ENCODE measurements around the gene USH2A.
"Not testable (repeated sequence)": the region's sequence is repeated elsewhere in the genome, so short reads cannot be mapped to it uniquely, and the experiment has no call there.

The USH2A gene

DNA sequence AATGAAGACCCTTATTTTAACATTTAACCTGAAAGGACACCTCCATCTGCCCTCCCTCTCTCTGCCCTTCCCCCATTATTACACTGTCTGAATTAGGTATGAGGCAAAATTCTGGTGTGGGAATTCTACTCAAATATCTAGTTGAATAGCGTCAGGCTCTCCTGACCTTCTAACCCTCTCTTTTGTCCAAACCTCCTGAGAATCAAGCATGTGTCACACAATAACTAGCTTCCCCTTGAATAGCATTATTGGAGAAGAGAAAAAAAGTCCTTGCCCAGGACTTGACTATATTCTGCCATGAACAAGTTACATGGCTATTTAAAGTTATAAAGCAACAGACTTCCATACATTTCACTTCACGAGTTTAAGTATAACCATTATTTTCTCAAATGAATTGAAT lies 35.5 kb downstream of the USH2A start:
- no peak for DNase-seq

DNA sequence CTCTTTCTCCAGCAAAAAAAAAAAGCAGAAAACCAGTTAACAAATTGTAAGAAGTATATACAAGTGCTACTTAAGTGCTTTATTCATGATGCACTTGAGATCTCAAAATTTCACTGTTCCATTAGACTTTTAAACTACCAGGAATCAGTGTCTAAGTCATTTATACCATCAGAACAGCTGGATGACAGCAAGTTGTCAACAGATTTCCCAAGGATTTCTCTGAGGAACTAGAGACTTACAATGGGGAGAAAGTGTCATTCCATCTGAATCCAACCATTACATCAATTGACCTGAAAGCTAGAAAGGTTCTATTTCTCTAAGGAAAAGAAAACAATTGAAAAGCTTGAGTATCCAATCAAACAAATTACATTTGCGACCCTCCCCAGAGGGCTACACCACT lies 43.8 kb downstream of the USH2A start:
- DNase-seq: no peak

DNA sequence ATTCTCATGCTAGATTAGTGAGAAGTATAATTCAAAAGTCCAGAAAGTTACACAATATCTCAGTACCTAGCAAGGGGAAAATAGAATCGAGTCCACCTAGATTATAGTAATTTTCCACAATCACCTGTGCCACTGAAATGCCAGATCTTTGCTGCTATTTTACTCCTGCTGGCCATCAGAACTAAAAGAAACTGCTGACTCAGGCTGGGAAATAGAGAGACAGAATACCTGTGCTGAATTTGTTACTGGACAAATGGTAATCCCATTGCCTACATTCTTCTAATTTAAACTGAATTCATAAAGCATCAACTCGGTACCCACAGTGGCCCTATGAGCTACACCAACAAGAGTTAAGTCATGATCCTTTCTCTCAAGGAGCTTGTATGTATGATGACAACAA lies 55.0 kb downstream of the USH2A start:
- DNase-seq: no peak

DNA sequence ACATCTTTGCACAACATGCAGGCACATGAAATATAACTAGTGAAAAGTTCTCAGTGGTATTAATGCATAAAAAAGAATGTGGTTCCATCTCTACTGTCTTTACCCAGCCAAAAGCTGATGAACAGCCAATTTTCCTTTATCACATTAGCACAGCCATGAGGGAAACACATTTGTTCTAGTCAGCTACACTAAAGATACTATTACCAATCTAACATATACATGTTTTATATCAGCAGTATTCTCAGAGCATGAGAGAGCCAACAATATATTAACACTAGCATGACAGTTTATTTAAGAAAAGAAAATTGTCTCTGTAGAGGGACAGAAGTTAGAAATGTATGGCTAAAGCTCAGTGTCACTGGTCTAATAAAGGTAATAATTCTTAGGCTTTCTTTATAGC lies 56.3 kb downstream of the USH2A start:
- DNase-seq: no peak

DNA sequence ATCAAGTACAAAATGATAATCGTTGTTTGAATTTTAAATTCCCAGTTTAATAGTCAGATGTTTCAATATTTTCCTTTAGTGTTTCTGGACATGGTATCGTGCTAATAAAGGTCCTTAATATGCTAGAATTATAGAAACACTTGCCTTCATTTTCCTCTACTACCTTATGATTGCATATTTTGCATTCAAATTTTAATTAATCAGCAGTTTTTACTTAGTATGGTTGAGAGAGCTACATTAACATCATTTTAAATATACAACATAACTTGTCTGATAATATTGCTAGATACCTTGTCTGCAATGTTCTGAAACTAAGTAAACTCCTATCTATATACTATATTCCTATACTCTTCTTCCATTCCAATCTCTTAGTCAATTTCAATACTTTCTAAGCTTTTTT lies 66.3 kb downstream of the USH2A start:
- DNase-seq: no peak

DNA sequence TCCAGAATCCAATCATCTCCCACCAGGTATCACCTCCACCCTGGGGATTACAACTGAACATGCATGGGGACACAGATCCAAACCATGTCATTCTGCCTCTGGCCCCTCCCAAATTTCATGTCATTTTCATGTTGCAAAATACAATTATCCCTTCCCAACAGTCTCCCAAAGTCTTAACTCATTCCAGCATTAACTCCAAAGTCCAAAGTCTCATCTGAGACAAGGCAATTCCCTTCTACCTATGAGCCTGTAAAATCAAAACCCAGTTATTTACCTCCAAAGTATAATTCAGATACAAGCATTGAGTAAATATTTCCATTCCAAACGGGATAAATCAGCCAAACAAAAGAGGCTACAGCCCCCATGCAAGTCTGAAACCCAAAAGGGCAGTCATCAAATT lies 73.1 kb downstream of the USH2A start:
- no peak for DNase-seq

DNA sequence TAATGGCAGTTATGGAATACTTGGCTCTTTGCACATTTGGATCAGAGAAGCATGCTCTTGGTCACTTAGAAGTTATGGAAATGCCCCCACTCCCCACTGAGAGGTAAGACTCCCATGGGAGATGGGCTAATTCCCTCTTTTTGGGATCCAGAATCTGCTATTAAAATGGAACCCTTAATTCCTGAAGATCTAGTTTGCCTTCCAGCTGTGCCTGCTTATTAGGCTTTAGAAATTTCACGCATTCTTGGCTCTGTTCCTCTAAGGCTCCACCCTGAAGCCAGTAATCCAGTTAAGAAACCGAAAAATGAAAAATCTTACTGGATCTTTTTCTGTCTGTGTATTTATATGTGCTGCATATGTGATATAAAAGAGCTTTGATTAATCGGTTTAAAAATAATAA lies 76.7 kb downstream of the USH2A start:
- DNase-seq: no peak

DNA sequence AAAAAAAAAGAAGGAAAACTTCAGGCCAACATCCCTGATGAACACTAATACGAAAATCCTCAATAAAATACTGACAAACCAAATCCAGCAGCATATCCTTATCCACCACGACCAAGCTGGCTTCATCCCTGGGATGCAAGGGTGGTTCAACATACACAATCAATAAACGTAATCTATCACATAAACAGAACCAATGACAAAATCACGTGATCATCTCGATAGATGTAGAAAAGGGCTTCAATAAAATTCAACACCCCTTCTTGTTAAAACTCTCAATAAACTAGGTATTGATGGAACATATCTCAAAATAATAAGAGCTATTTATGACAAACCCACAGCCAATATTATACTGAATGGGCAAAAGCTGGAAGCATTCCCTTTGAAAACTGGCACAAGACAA lies 82.7 kb downstream of the USH2A start:
- DNase-seq: not testable (repeated sequence)

DNA sequence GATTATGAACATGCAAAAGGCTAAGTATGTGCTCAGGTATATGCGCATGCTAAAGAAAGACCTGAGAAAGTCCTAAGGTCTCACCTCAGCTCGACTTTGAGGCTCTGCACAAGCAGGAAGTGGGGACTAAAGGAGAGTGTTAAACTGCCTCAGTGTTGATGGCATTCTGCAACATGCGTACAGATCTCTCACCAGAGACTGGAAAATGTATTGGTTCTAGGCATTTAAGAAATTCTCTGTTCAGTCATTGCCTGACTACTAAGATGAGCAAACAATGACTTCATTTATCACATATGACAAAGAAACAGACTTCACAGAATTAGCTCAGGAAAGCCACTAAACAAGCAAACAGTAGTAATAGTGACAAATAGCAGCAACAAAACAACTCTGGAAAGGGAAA lies 90.8 kb downstream of the USH2A start:
- DNase-seq: no peak

DNA sequence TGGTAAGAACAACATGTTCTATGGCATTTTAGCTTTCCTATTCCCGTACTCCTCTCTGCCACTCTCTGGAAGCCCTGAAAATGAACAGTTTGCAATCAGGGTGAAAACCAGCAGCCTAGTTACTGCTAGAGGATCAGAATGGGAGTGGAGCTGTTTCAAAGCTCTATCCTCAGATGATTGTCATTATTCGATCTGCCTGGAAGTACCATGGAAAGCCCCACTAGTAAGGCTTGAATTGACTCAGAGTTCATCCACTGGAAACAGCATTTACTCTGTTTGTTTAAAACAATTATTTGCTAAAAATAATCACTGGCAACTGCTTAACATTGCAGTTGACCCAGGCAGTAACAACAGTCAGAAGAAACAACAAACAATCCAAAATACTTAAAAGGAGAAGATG lies 91.2 kb downstream of the USH2A start:
- no peak for DNase-seq

DNA sequence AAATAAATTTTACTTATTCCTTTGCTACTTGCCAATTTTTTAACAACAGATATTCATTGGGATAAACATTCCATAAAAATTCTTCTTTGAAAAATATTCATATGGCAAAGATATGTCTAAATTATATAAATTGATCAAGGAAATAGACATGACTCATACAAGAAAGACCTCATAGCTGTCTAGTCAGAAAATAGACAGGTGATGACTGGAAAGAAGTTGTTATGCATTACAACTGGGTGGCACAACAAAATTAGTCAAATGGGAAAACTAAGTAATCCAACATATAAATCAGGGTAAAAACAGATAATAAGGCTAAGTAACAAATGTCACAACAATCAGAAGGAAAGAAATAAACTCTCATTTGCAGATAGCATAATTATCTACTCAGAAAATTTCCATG lies 92.0 kb downstream of the USH2A start:
- DNase-seq: no peak

DNA sequence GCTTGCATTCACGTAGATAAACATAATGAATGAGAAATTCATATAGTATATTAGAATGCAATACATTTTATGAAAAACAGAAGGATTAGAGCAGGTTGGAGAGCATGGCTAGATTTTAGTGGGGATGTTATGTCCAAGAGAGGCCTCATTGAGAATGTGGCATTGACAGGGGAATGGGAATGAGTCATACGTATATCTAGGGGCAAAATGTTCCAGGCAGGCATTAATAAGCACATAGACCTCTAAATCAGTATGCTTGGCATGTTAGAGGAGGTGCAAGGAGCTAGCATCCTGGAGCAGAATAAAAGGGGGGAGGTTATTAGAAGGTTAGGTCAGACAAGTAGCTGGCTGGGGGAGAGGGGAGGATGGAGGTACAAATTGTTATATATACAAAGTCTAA lies 93.0 kb downstream of the USH2A start:
- no peak for DNase-seq

DNA sequence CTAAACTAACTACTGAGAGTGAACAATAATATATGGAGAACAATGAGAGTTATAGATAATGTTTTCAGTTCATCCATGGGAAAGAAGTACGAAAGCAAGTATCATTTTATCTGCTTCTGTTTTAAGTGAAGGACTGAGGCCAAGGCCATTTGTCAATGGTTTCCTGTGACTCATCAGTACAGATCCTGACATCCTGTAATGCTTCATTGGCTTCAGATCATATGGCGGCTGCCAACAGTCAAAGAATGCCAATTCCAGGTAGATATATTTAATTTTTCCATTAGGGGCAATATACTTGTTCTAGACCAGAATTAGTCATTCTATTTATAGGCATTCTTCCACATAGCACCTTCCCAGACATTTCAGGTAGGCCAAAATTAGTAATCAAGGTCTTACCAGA lies 97.3 kb downstream of the USH2A start:
- no peak for DNase-seq

DNA sequence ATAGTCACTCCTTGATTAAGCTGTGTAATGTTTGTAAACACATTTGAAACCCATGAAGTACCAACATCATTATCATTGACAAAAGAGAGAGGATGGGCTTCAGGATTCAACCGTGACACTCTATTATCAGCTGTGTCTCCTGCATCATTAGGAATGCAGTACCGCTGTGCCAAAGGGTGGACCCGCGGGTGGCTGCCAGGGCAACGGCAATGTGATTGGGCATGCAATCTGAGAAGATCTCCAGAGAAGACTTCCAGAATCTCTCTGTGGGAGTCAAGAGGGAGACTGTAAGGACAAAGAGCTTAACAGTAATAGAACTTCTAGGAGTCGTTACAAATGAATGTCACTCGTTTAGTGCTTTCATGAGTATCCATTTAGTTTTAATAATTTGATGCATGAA lies 97.9 kb downstream of the USH2A start:
- no peak for DNase-seq

DNA sequence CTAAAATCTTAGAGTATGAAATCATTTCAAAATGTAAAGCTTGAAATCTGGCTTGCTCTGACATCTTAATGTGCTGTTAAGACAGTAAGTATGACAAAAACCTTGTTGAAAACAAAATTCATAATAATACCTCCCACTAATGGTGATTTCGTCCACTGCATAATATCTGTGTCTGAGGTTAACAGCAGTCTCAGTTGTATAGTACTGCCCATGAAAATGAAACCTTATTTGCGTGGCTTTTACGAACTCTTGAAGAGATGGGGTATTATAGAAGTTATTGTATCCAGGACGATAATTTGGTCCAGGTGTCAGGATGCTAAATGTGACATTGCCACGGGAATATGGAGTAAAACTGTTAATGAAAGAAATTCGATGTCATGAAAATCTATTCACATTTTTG lies 99.9 kb downstream of the USH2A start:
- no peak for DNase-seq

DNA sequence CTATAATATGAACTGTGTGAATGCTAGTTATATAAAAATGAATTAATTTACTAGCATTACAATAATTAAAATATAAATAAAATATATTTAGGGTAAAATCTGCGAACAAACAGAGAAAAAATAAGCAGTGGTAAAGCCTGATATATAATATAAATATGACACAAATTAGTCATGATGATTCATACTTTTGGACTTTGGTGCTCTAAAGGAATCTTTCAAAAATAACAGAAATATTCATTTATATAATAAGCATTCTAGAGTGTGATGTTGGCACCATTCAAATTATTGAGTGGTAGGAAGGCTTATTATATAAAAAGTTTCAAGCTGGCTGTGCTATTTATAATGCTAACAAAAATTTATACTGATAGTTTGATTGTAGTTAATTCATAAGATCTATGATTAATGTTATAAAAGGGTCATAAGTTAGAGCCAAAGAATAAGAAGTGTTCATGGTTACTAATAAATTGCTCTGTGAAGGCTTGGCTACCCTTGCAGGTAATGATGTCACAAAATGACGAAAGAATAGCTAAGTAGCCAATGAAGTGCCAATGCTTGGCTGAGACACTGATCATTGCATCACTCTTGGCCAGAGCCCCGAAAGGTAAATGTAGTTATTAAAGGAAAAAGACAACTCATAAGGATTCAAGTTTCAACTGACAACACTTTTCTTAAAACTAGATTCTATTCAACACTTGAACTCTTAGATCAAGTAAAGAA lies 108.7 kb downstream of the USH2A start:
- no peak for DNase-seq

DNA sequence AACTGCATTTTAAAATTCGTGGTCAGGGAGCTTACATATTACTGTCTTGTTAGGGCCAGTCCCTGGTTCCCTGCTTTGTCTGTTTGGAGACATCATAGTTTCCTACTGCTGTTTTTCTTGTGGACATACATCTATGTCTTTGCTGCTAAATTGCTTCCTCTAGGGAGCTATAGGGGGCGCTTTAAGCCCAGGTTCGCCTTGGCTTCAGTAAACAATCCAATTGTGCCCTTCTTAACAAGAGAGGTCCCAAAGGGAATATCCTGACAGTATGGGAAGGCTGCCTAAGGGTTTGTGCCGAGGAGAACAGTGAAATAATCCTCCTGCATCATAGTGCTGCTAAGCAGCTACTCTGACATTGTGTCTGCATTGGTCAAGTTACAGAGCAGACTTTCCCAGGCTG lies 112.5 kb downstream of the USH2A start:
- no peak for DNase-seq

DNA sequence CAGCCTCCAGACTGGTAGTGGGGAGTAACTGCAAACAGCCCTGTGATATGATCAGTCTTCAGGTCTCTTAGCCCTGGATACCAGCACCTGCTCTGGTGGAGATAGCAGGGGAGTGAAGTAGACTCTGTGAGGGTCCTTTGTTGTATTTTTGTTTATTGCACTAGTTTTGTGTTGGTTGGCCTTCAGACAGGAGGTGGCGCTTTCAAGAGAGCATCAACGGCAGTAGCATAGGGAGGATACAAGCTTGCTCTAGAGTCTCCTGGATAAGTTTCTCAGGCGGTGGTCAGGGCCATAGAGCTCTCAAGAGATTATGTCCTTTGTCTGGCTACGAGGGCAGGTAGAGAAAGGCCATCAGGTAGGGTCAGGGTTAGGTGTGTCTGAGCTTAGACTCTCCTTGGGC lies 116.4 kb downstream of the USH2A start:
- DNase-seq: no peak

DNA sequence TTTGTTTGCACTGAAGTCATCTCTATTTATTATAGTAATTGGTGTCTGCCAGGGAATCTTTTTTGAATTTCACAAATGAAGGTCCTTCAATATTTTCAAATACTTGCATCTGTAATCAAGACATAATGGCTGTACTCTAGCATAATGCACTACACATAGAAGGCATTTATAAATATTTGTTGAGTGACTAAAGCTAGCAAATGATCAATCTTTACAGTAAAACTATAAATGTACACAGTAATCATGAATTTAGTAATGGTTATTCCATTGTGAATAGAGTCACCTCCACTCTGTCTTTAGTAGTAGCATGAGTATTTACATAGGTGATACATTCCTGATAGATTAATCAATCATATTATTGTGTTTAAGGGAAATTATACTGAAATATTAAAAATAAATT lies 119.6 kb downstream of the USH2A start:
- no peak for DNase-seq

DNA sequence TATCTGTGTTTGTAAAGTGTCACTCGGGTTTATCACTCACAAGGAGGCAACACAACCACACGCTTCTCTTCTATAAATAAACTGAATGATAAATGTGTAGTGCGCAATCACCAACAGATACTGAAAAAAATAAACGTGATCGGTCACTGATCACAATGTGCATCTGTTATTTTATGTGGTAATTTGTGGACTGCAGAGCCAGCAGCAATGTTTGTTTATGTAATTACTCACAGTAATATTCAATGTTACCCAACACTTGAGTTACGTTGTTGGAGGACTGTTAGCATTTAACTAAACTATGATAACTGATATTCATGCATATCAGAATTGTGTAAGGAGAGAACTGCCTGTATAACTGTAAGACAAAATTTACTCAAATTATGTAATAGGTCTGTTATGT lies 129.6 kb downstream of the USH2A start:
- DNase-seq: no peak

DNA sequence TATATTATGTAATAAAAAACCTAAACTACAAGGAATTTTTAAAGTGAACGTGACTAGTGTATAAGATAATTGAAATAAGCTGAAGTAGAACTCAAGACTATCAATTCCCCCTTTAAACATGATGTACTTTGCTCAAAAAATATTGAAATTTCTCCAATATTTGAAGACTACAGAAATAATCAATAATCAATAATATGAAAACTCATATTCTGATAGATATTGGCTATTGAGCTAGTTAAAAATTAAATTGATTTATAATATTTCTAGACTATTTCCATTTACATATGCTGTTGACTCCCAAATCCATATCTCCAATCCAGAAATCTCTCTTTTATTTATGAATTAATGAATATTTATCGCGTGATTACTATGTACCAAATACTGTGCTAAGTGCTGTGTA lies 133.2 kb downstream of the USH2A start:
- no peak for DNase-seq

DNA sequence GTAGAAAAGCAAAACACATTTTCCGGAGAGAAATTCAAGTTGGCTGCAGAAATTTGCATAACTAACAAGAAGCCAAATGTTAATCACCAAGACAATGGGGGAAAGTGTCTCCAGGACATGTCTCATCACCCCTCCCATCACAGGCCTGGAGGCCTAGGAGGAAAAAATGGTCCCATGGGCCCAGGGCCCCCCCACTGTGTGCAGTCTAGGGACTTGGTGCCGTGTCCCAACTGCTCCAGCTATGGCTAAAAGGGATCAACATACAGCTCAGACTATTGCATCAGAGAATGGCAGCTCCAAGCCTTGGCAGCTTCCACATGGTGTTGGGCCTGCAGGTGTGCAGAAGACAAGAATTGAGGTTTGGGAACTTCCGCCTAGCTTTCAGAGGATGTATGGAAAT lies 138.2 kb downstream of the USH2A start:
- DNase-seq: no peak

DNA sequence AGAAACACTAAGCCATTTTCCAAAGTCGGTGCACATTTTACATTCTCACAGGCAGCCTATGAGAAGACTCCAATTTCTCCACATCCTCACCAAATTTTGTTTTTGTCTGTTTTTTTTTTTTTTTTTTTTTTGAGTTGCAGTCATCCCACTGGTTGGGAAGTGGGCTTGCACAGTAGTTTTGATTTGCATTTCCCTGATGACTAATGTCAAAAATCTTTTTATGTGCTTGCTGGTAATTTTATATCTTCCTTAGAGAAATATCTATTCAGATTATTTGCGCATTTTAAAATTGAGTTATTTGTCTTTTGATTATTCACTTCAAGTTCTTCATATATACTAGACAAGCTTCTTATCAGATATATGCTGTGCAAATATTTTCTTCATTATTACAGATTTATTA lies 141.5 kb downstream of the USH2A start:
- no peak for DNase-seq

DNA sequence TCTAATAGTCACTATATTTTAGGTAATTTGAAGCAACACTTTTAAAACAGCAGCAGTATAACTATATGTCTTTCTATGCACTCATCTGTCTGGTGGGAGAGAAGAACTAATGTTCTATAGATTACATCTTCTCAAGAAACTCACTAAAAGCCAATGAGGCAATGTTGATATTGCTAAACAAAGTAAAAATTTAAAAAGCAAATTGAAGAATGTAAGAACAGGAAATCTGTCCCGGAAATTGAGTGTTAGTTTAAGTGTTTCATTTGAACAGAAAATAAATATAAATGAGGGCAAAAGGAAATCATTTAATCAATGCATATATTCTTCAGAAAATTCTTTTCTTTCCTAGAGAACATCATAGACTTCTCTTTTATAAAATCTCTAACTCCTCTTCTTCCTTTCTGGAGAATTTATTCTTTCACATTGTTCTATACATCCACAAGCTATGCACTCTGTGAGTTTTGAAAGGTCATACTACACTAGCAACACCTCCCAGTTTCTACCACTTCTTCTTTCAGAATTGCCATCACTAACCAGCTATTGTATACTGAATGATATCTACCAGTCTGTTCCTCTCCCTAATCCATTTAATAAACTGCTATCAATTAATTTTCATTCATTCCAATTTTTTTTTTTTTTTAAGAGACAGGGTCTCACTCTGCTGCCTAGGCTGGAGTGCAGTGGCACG lies 153.0 kb downstream of the USH2A start:
- no peak for DNase-seq

DNA sequence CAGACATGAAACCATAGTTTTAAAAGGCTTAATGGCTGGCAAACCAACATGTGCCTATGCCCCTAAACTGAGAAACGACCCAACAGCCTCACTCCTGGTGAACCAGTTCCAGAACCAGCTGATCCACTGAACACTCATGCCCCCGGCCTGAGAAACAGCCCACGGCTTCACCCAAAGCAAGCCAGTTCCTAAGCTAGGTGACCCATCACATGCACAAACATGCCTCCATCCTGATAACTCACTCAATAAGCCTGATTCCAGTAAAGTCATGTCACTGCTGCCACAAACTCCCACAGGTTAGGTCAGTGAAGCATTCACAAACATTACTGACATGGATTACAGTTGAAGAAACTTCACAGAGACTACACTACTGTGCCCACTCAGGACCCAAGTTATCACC lies 161.6 kb downstream of the USH2A start:
- no peak for DNase-seq

Data from GOT3 (cell line).